OCI-LY7 (cell line): ENCODE results near the gene GRK5. TPM values are rescaled to one million over a fixed set of nuclear protein-coding genes. Genes with fewer than 3 reads are reported as not detected.
"Not testable (repeated sequence)": the region's sequence is repeated elsewhere in the genome, so short reads cannot be mapped to it uniquely, and the experiment has no call there.

Experiments used
- BruUV-seq: library from RNA; stranded (reverse); fragments of 400-500 nt; replicated peaks from 2 replicates; lab custom pipeline; 2021; lab: Mats Ljungman, UMichigan
- CTCF ChIA-PET: fragments of 300-600 bp; sonication (Branson Sonifier 250); formaldehyde crosslinking; loops from one replicate; lab custom pipeline; 2022; ENCODE audit warnings: antibody characterized with exemption; ENCODE audit not compliant: unreplicated experiment; lab: Charles Lee
- POLR2A ChIA-PET: fragments of 300-600 bp; sonication (Branson Sonifier 250); formaldehyde crosslinking; loops from one replicate; lab custom pipeline; 2022; ENCODE audit warnings: antibody characterized with exemption; lab: Charles Lee
- DNase-seq: peaks from one replicate; pipeline ENCODE4 v3.0.0-alpha.2; 2015; ENCODE audit warnings: low spot score
- H2AFZ ChIP-seq: fragments of 200-600 bp; sonication (generic), shearing (Covaris generic); 2 replicates; pipeline ENCODE4 v1.6.1; 2014; ENCODE audit warnings: mild to moderate bottlenecking, antibody characterized with exemption, low read length, moderate library complexity
- H3K27ac ChIP-seq: fragments of 200-600 bp; sonication (generic); 2 replicates; pipeline ENCODE4 v1.5.1; 2014; ENCODE audit warnings: mixed run types, low read depth, mild to moderate bottlenecking, moderate library complexity, low read length, inconsistent platforms; ENCODE audit not compliant: poor library complexity, severe bottlenecking
- H3K36me3 ChIP-seq: fragments of 200-600 bp; sonication (generic); 2 replicates; pipeline ENCODE4 v1.6.1; 2014; ENCODE audit warnings: mild to moderate bottlenecking, antibody characterized with exemption, low read length, moderate library complexity, mixed read lengths; ENCODE audit not compliant: insufficient read depth
- H3K4me1 ChIP-seq: fragments of 200-600 bp; sonication (generic); 2 replicates; pipeline ENCODE4 v1.5.1; 2014; ENCODE audit warnings: mild to moderate bottlenecking, low read length; ENCODE audit not compliant: insufficient read depth, poor library complexity, severe bottlenecking
- H3K4me2 ChIP-seq: fragments of 200-600 bp; sonication (generic); 2 replicates; pipeline ENCODE4 v1.6.1; 2014; ENCODE audit warnings: mild to moderate bottlenecking, low read length
- H3K4me3 ChIP-seq: fragments of 200-600 bp; sonication (generic); 2 replicates; pipeline ENCODE4 v1.5.1; 2014; ENCODE audit warnings: mild to moderate bottlenecking, low read depth, low read length; ENCODE audit not compliant: poor library complexity, severe bottlenecking
- H3K79me2 ChIP-seq: fragments of 200-600 bp; sonication (generic); 2 replicates; pipeline ENCODE4 v1.6.1; 2016; ENCODE audit warnings: low read depth, mild to moderate bottlenecking, low read length, moderate library complexity, mixed read lengths; ENCODE audit not compliant: insufficient read depth
- H3K9me2 ChIP-seq: fragments of 200-600 bp; sonication (generic); 2 replicates; pipeline ENCODE4 v1.6.1; 2016; ENCODE audit warnings: mild to moderate bottlenecking, low read length, mixed read lengths; ENCODE audit not compliant: insufficient read depth
- H3K9me3 ChIP-seq: fragments of 200-600 bp; sonication (generic); 2 replicates; pipeline ENCODE4 v1.6.1; 2014; ENCODE audit warnings: mild to moderate bottlenecking, mixed run types, low read length, mixed read lengths
- H4K20me1 ChIP-seq: fragments of 200-600 bp; sonication (generic); 2 replicates; pipeline ENCODE4 v1.6.1; 2014; ENCODE audit warnings: mild to moderate bottlenecking, antibody characterized with exemption, low read length, moderate library complexity, mixed read lengths; ENCODE audit not compliant: insufficient read depth
- EZH2phosphoT487 ChIP-seq: fragments of 200-600 bp; sonication (generic); IDR thresholded peaks from 2 replicates; pipeline ENCODE4 v1.6.1; 2018; ENCODE audit warnings: low read depth, borderline replicate concordance, mild to moderate bottlenecking, mixed run types, antibody characterized with exemption, low read length, moderate library complexity, mixed read lengths
- intact Hi-C: fragments of 100-400 bp; cut with micrococcal nuclease; formaldehyde crosslinking; loops from one replicate; pipeline ENCODE4 v1.10.0; 2022; ENCODE audit not compliant: unreplicated experiment
- total RNA-seq, 2 experiments: library from RNA; depleted of rRNA in 1 of 2; stranded (reverse); fragments of >200 nt in 1 of 2; shearing (Covaris generic) in 1 of 2; gene quantifications; 2 replicates each; pipeline ENCODE4 v1.2.3, GENCODE V29; 2014 to 2022
- TF ChIP-seq, protein P1 (sequence below): fragments of 200-600 bp; sonication (generic); conservative IDR thresholded peaks from 2 replicates; pipeline ENCODE4 v1.5.1; 2014; ENCODE audit warnings: mild to moderate bottlenecking, antibody characterized with exemption, low read length, moderate library complexity, mixed read lengths

Gene GRK5
- total RNA-seq, 2 experiments from 2014 or later, result 4.7 to 10.2 TPM

DNA sequence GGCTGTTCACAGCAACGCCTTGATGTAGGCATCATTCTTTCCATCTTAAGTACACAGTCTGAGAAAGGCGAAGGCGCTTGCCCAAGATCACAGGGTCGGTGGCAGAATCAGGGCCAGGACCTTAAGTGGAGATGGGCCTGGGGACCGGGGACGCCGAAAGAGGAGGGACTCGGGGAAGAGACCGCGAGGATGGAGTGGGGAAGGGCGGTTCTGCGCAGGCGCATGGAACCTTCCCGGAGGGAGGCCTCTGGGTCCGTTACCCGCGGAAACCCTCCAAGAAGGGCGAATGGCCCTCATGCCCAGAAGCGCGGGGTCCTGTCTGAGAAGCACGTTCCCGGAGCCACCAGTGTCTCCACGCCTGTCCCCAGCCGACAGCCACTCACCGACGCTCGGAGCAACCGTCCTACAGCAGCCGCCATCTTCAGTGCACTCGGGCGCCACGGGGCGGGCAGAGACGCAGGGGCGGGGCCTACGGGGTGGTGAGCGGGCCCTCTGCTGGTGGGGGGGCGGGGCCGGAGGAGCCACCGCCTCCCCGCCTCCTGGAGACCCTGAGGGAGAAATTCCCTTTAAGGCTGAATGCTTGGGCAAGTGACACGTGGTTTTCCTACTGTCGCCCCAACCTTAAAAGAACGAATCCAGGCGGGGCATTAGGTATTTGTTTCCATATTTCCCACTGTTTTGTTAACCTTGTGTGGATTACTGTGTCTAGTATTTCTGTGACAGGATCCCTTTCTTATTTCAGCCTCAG, 28.8 kb upstream of the GRK5 start, which contains the start of gene PRDX3:
PRDX3 (minus strand) TSS at position 441 of the 748 bp plus-strand sequence; CDS start at position 419, 22 bp downstream.
- no peaks in the 10 kb centered on the region for H4K20me1 ChIP-seq
- intact Hi-C loops, result loop anchor here (1.0 kb wide), 1 partner anchor 149 kb away; the partner anchor contains the start of gene NANOS1
- TF ChIP-seq EZH2phosphoT487, result no peak
- TF ChIP-seq, protein P1, sequence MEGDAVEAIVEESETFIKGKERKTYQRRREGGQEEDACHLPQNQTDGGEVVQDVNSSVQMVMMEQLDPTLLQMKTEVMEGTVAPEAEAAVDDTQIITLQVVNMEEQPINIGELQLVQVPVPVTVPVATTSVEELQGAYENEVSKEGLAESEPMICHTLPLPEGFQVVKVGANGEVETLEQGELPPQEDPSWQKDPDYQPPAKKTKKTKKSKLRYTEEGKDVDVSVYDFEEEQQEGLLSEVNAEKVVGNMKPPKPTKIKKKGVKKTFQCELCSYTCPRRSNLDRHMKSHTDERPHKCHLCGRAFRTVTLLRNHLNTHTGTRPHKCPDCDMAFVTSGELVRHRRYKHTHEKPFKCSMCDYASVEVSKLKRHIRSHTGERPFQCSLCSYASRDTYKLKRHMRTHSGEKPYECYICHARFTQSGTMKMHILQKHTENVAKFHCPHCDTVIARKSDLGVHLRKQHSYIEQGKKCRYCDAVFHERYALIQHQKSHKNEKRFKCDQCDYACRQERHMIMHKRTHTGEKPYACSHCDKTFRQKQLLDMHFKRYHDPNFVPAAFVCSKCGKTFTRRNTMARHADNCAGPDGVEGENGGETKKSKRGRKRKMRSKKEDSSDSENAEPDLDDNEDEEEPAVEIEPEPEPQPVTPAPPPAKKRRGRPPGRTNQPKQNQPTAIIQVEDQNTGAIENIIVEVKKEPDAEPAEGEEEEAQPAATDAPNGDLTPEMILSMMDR, result 0 out of 2 replicates have a peak, but pooled peaks have one; percentile 24
- CTCF ChIA-PET, result no interaction called here
- no peaks in the 10 kb centered on the region for H3K9me3 ChIP-seq
- peaks cover 35% of the 10 kb centered on the region for H3K4me1 ChIP-seq
- H2AFZ ChIP-seq, result peak within 1 kb of the TSS; percentile 99
- H3K4me3 ChIP-seq, result peak within 1 kb of the TSS; percentile 78
- peaks cover 38% of the 10 kb centered on the region for H3K79me2 ChIP-seq
- no peaks in the 10 kb centered on the region for H3K9me2 ChIP-seq
- peak within 1 kb of the TSS; percentile 94 for H3K4me2 ChIP-seq
- POLR2A ChIA-PET, result interaction anchor here (0.8 to 1.0 kb wide), 4 partner anchors 10 to 55 kb away, joined by 3 to 4 read pairs (median 4); no protein-coding TSS in a partner anchor
- BruUV-seq, result TSS peak; percentile 85
- peak within 1 kb of the TSS; percentile 62 for H3K27ac ChIP-seq
- H3K36me3 ChIP-seq, result peaks cover 36% of the 10 kb centered on the region
- peak; percentile 92 for DNase-seq

- Histone ChIP-seq H3K79me2 (peaks cover 24% of the 10 kb centered on the region), H3K36me3 (peaks cover 13% of the 10 kb centered on the region; the same call in 1 of the 2 replicates), H3K4me1 (peaks cover 24% of the 10 kb centered on the region)
- H3K9me3 ChIP-seq, H2AFZ ChIP-seq, BruUV-seq, H3K4me2 ChIP-seq, H3K27ac ChIP-seq, intact Hi-C loops, H3K4me3 ChIP-seq, H3K9me2 ChIP-seq, H4K20me1 ChIP-seq, DNase-seq, CTCF ChIA-PET: not testable (repeated sequence)
- POLR2A ChIA-PET, result interaction anchor here (0.6 to 1.1 kb wide), 5 partner anchors 8 to 998 kb away, joined by 3 to 7 read pairs (median 3); no protein-coding TSS in a partner anchor
- TF ChIP-seq, protein P1, result 0 out of 2 replicates have a peak, but pooled peaks have one; percentile 24
Observed at GRCh38 chr10:119180850-119181400, 26.4 kb upstream of the GRK5 start.
